ENCODE results near the gene IGF2R.
"Not testable (repeated sequence)": the region's sequence is repeated elsewhere in the genome, so short reads cannot be mapped to it uniquely, and the experiment has no call there.

The IGF2R gene

GRCh38 chr6:159952289-159953005 lies 16.4 kb upstream of the IGF2R start:
- no peak for DNase-seq (ENCODE audit: low read depth)

- DNase-seq (ENCODE audit: low read depth) = peak; percentile 56
These were observed 15.7 kb upstream of the IGF2R start for GRCh38 chr6:159953091-159953601.

- DNase-seq (ENCODE audit: low read depth) = no peak
These were observed 12.9 kb upstream of the IGF2R start for GRCh38 chr6:159955945-159956361.

GRCh38 chr6:159957071-159957673 lies 11.7 kb upstream of the IGF2R start:
- no peak for DNase-seq (ENCODE audit: low read depth)

GRCh38 chr6:159959165-159959975 lies 9.5 kb upstream of the IGF2R start:
- DNase-seq (ENCODE audit: low read depth) = no peak

- DNase-seq (ENCODE audit: low read depth) = no peak
These were observed 8.9 kb upstream of the IGF2R start for GRCh38 chr6:159959976-159960384.

- DNase-seq (ENCODE audit: low read depth) = no peak
These were observed 8.4 kb upstream of the IGF2R start for GRCh38 chr6:159960485-159960884.

GRCh38 chr6:159961528-159961927 lies 7.4 kb upstream of the IGF2R start:
- no peak for DNase-seq (ENCODE audit: low read depth)

GRCh38 chr6:159963111-159963510 lies 5.8 kb upstream of the IGF2R start:
- DNase-seq (ENCODE audit: low read depth) = no peak

GRCh38 chr6:159964046-159964445 lies 4.8 kb upstream of the IGF2R start:
- DNase-seq (ENCODE audit: low read depth) = no peak

GRCh38 chr6:159966339-159966738 lies 2.5 kb upstream of the IGF2R start:
- DNase-seq (ENCODE audit: low read depth) = no peak

- DNase-seq (ENCODE audit: low read depth) = no peak
These were observed 1.9 kb upstream of the IGF2R start for GRCh38 chr6:159966981-159967380.

GRCh38 chr6:159967621-159968020 lies 1.3 kb upstream of the IGF2R start:
- not testable (repeated sequence) for DNase-seq (ENCODE audit: low read depth)

GRCh38 chr6:159969204-159969912 lies 476 bp downstream of the IGF2R start:
- no peak for DNase-seq (ENCODE audit: low read depth)

- no peak for DNase-seq (ENCODE audit: low read depth)
These were observed 1.0 kb downstream of the IGF2R start for GRCh38 chr6:159969921-159970320.

- DNase-seq (ENCODE audit: low read depth) = no peak
These were observed 1.8 kb downstream of the IGF2R start for GRCh38 chr6:159970659-159971063.

GRCh38 chr6:159971341-159972178 lies 2.7 kb downstream of the IGF2R start:
- DNase-seq (ENCODE audit: low read depth) = no peak

GRCh38 chr6:159972506-159973268 lies 3.8 kb downstream of the IGF2R start:
- no peak for DNase-seq (ENCODE audit: low read depth)

GRCh38 chr6:159973406-159973805 lies 4.5 kb downstream of the IGF2R start:
- DNase-seq (ENCODE audit: low read depth) = no peak

GRCh38 chr6:159973951-159974350 lies 5.1 kb downstream of the IGF2R start:
- peak; percentile 53 for DNase-seq (ENCODE audit: low read depth)

Data from fibroblast of the conjunctiva (primary cell).